GM23248 (cell line): ENCODE measurements around the gene C2orf81.

Source experiments
- EZH2 ChIP-seq: fragments of 200-600 bp; sonication (generic); IDR thresholded peaks from 2 replicates; pipeline ENCODE4 v1.6.1; 2018; ENCODE audit warnings: antibody characterized with exemption, mild to moderate bottlenecking; ENCODE audit not compliant: insufficient read depth, poor library complexity, severe bottlenecking
- EZH2phosphoT487 ChIP-seq: fragments of 200-600 bp; sonication (generic); IDR thresholded peaks from 2 replicates; pipeline ENCODE4 v1.6.1; 2018; ENCODE audit warnings: antibody characterized with exemption, moderate library complexity, mild to moderate bottlenecking, low read depth; ENCODE audit not compliant: insufficient read depth

- TF ChIP-seq EZH2 (no peak), EZH2phosphoT487 (no peak)
Measured at GRCh38 chr2:74439373-74439772, 18.0 kb upstream of the C2orf81 start.
